NCI-H146 treated with DMSO at 0.1 percent for 48 hours (cell line): ENCODE data around the gene FLAD1.

ENCODE experiments used
- DNase-seq: peaks from one replicate; lab custom pipeline; 2025; ENCODE audit not compliant: unreplicated experiment; lab: John Stamatoyannopoulos, UW

Gene FLAD1

DNA sequence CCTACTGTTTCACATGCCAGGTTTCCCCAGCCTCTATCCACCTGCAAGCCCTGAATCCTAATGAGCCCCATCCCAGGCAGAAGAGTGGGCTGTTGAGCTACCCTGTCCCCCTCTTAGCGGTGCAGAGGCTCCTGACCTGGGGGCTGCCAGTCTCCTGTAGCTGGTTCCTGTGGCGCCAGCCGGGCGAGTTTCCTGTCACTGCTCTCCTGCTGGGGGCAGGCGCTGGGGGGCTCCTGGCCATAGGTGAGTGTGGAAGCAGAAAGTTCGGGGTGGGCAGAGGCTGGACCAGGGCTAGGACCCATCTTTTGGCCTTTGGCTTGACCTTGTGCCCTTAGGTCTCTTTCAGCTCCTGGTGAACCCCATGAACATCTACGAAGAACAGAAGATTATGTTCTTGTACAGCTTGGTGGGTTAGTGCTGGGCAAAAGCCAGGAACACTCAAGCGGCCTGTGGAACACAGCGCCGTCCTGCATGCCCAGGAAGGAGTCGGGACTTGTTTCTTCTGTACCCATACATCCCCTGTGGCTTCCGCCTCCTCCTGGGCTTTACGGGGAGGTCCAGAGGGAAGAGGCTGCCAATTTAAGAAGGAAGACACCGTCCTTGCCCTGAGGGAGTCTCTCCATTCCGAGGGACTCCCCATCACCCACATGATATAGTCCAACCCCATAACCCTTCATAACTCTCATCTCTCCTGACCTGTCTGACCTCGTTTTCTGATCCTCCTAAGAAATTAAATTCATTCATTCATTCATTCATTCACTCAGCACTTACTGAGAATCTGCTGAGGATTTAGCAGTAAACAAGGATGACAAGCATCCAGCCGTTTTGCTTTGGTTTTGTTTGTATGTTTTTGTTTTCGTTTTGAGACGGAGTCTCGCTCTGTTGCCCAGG, 51.4 kb downstream of the FLAD1 start:
- no peak for DNase-seq

GRCh38 chr1:155035936-155036335, 52.8 kb downstream of the FLAD1 start:
- no peak for DNase-seq

GRCh38 chr1:155037043-155037442, 53.9 kb downstream of the FLAD1 start:
- no peak for DNase-seq

- no peak for DNase-seq
Observed at GRCh38 chr1:155037851-155038441, 54.8 kb downstream of the FLAD1 start.

- no peak for DNase-seq
Observed at GRCh38 chr1:155038602-155039307, 55.6 kb downstream of the FLAD1 start.

DNA sequence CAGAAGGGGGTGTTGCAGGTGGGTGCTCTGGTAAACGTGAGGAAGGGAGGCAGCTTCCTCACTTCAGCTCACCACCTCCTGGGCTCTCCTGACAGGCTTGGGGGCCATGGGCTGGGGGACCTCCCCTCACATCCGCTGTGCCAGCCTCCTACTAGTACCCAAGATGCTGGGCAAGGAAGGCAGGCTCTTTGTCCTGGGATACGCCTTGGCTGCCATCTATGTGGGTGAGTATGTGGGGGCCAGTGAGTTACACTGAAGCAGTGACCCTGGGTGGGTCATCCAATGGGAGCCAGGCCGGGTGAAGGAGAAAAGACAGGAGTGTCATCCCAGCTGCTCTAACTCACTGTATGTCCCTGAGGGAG, 56.1 kb downstream of the FLAD1 start:
- no peak for DNase-seq

GRCh38 chr1:155040358-155041093, 57.4 kb downstream of the FLAD1 start:
- DNase-seq: no peak
